Rectal smooth muscle tissue (tissue), 1 donor: Measurements from ENCODE around the gene GAK.

Experiments used
- H3K27ac ChIP-seq: one replicate; pipeline ENCODE4 v1.7.0; 2013; ENCODE audit warnings: low read depth, low read length, inconsistent platforms
- H3K27me3 ChIP-seq: one replicate; pipeline ENCODE4 v1.7.0; 2013; ENCODE audit warnings: low read length; ENCODE audit not compliant: control insufficient read depth, insufficient read depth
- H3K36me3 ChIP-seq: one replicate; pipeline ENCODE4 v1.7.0; 2013; ENCODE audit warnings: low read length; ENCODE audit not compliant: control insufficient read depth, insufficient read depth
- H3K4me1 ChIP-seq: one replicate; pipeline ENCODE4 v1.7.0; 2013; ENCODE audit warnings: low read length; ENCODE audit not compliant: control insufficient read depth, insufficient read depth
- H3K4me3 ChIP-seq: one replicate; pipeline ENCODE4 v1.7.0; 2013; ENCODE audit warnings: low read length
- H3K9ac ChIP-seq: one replicate; pipeline ENCODE4 v1.7.0; 2013; ENCODE audit warnings: low read length

GAK gene

GRCh38 chr4:823176-823760, 108.8 kb downstream of the GAK start:
- H3K27me3 ChIP-seq, result peaks cover 29% of the 10 kb centered on the region
- H3K9ac ChIP-seq, result no peak overlapping the region
- H3K36me3 ChIP-seq, result no peaks in the 10 kb centered on the region
- no peak overlapping the region for H3K4me3 ChIP-seq
- H3K27ac ChIP-seq, result no peak overlapping the region
- H3K4me1 ChIP-seq, result no peaks in the 10 kb centered on the region

GRCh38 chr4:822361-823175, 109.5 kb downstream of the GAK start:
- no peaks in the 10 kb centered on the region for H3K36me3 ChIP-seq
- H3K4me3 ChIP-seq, result no peak overlapping the region
- H3K9ac ChIP-seq, result no peak overlapping the region
- no peaks in the 10 kb centered on the region for H3K4me1 ChIP-seq
- peaks cover 22% of the 10 kb centered on the region for H3K27me3 ChIP-seq
- H3K27ac ChIP-seq, result no peak overlapping the region

GRCh38 chr4:821631-822030, 110.5 kb downstream of the GAK start:
- Histone ChIP-seq H3K27me3 (peaks cover 18% of the 10 kb centered on the region), H3K4me3 (no peak overlapping the region)

GRCh38 chr4:821181-821591, 110.9 kb downstream of the GAK start:
- H3K4me3 ChIP-seq, result no peak overlapping the region
- peaks cover 5% of the 10 kb centered on the region for H3K4me1 ChIP-seq
- no peaks in the 10 kb centered on the region for H3K36me3 ChIP-seq
- no peak overlapping the region for H3K27ac ChIP-seq
- peaks cover 18% of the 10 kb centered on the region for H3K27me3 ChIP-seq
- no peak overlapping the region for H3K9ac ChIP-seq

More at GRCh38 chr4:821631-822030, 110.5 kb downstream of the GAK start:
- Histone ChIP-seq H3K36me3 (no peaks in the 10 kb centered on the region), H3K27ac (no peak overlapping the region), H3K4me1 (peaks cover 1% of the 10 kb centered on the region), H3K9ac (no peak overlapping the region)

DNA sequence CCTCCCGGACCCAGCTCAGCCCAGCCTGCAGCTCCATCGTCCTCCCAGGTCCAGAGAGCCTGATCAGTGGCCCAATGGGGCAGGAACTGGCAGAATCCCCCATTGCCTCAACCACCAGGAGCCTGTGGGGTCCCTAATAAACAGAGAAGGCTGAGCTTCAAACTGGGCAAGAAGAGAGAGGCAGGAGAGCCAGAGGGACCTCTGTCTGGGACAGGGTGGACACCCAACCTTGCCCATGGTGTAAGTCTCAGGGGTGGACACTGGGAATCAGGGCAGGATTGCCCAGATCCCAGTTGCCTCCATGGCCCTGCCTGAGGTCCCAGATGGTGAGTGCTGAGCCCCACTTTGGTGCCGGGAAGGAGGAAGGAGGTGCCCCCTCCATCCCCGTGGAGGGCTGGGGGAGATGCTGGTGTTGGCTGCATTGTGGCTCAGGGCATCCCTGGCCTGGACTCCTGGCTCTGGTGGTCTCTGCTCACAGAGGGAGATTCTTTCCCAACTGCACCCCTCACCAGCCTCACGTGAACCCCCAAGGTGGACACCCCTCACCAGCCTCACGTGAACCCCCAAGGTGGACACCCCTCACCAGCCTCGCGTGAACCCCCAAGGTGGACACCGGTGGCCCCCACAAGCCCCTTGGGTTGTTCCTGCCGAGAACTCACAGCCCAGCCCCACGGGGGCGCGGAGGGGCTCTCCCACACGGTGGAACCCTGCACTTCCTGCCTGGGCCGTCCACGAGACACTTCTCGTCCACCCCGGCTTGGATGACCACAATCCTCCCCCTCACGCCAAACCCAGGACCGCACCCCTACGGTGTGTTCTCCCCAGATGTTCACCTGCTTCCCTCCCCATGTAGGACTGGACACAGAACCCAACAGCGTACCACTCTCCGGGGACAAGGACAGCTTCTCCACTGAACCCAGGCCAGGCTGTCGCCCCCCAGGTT, 111.6 kb downstream of the GAK start:
- Histone ChIP-seq H3K27me3 (peaks cover 18% of the 10 kb centered on the region), H3K4me1 (peaks cover 5% of the 10 kb centered on the region), H3K9ac (no peak overlapping the region), H3K36me3 (no peaks in the 10 kb centered on the region), H3K4me3 (no peak overlapping the region), H3K27ac (no peak overlapping the region)

DNA sequence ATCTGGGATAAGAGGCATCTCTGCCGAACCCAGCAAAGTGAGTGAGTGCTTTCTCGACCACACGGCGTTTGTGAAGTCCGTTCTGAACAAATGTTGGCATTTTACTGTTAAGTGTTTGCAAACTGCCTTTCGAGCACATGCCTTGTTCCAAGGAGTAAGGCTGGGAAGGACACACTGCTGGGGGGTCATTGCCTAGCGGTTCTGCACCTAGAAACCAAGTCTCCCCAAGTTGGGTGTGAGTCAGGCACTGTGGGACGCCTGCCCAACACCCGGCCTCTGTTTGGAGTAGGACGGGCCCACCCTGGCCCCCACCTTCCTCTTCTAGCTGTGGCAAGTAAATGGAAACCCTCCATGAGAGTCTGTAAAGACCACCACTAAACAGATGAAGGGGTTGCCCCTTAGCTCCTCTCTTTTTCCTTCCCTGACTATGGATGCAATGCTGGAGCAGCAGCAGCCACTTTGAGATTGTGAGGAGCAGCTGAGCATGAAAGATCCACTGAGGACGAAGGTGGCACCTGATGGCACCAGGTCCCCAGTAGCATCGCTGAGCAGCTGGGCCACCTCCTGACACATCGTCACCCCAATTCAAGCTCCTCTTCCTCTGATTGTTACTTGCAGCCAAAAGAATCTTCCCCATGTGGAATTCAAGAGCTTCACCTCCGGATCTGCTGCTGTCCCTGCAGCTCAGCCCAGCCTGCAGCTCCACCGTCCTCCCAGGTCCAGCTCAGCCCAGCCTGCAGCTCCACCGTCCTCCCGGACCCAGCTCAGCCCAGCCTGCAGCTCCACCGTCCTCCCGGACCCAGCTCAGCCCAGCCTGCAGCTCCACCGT, 112.5 kb downstream of the GAK start:
- H3K9ac ChIP-seq, result no peak overlapping the region
- H3K36me3 ChIP-seq, result no peaks in the 10 kb centered on the region
- H3K4me1 ChIP-seq, result peaks cover 5% of the 10 kb centered on the region
- H3K27me3 ChIP-seq, result peaks cover 14% of the 10 kb centered on the region
- no peak overlapping the region for H3K4me3 ChIP-seq
- no peak overlapping the region for H3K27ac ChIP-seq

- no peak overlapping the region for H3K27ac ChIP-seq
- peaks cover 5% of the 10 kb centered on the region for H3K4me1 ChIP-seq
- no peaks in the 10 kb centered on the region for H3K36me3 ChIP-seq
- peaks cover 4% of the 10 kb centered on the region for H3K27me3 ChIP-seq
- H3K4me3 ChIP-seq, result no peak overlapping the region
- H3K9ac ChIP-seq, result no peak overlapping the region
Observed at GRCh38 chr4:818106-818921, 113.8 kb downstream of the GAK start.

DNA sequence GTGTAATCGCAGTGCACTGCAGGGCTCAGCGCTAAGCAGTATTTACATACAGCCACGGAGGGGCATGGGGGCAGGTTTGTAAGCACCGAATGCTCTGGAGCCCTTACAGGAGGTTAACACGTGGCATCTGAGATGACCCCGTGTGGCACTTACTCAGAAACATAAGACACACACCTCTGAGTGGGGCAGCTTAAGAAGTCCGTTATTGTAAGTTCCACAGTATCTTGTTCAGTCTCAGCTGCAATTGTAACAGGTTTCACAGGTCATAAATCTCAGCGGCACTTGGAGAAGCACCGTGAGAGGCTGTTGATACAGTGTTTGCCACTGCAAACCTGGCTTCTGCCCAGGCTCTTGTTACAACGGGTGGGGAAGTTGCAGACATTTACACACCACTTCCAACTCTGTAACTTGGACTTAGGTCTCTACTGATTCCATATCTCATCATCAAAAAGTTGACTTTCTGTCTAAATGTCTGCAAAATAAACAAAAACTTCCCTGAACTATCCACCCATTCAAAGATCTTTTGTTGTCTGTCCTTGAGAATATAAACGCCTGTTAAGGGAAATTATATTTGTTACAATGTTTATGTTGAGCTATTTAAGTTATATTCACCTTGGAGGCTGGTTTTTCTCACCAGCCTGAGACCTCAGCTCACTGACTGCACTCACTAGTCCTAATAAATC, 116.5 kb downstream of the GAK start:
- H3K27me3 ChIP-seq, result no peaks in the 10 kb centered on the region
- peaks cover 5% of the 10 kb centered on the region for H3K4me1 ChIP-seq
- H3K27ac ChIP-seq, result no peak overlapping the region
- no peaks in the 10 kb centered on the region for H3K36me3 ChIP-seq
- no peak overlapping the region for H3K9ac ChIP-seq
- H3K4me3 ChIP-seq, result peak overlapping the region; percentile 13

DNA sequence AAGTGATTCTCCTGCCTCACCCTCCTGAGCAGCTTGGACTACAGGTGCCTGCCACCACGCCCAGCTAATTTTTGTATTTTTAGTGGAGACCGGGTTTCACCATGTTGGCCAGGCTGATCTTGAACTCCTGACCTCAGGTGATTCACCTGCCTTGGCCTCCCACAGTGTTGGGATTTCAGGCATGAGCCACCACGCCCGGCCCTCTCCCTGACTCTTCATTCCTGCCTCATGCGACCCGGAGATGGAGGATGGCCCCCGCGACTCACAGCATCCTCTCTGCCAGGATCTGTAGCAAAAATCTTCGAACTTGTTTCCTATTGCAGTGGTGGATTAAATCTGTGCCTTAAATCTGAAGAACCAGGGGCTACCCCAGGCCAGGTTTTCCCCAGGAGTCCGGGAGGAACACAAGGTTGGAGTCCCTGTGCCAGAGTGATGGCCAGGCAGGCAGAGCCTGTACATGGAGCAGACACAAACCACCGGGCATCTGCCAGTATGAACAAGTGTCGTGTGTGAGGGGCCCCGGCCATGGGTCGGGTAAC, 117.7 kb downstream of the GAK start:
- Histone ChIP-seq H3K27ac (no peak overlapping the region), H3K4me3 (no peak overlapping the region), H3K9ac (no peak overlapping the region), H3K27me3 (no peaks in the 10 kb centered on the region), H3K36me3 (no peaks in the 10 kb centered on the region), H3K4me1 (peaks cover 5% of the 10 kb centered on the region)

GRCh38 chr4:813900-814299, 118.2 kb downstream of the GAK start:
- no peak overlapping the region for H3K9ac ChIP-seq
- no peaks in the 10 kb centered on the region for H3K27me3 ChIP-seq
- no peaks in the 10 kb centered on the region for H3K36me3 ChIP-seq
- no peak overlapping the region for H3K27ac ChIP-seq
- peaks cover 5% of the 10 kb centered on the region for H3K4me1 ChIP-seq
- no peak overlapping the region for H3K4me3 ChIP-seq
